Activated B cell treated with CpG ODN at 0.5 μM for 24 hours (primary cell): Measurements from ENCODE around the gene DLD. TPM values are rescaled to one million over a fixed set of nuclear protein-coding genes. Genes with fewer than 3 reads are reported as not detected.

Source experiments
- ATAC-seq: fragments of 200-7000 bp; cut with Tn5 transposase; one replicate; pipeline ENCODE4 v1.10.0; 2021; ENCODE audit warnings: low read depth, mild to moderate bottlenecking, moderate library complexity
- CTCF ChIA-PET: fragments of 350-600 bp; sonication (Branson Sonifier 250); formaldehyde crosslinking; loops from one replicate; lab custom pipeline; 2021; ENCODE audit warnings: antibody characterized with exemption; lab: Charles Lee
- POLR2A ChIA-PET: fragments of 350-600 bp; sonication (Branson Sonifier 250); formaldehyde crosslinking; loops from one replicate; lab custom pipeline; 2021; ENCODE audit warnings: antibody characterized with exemption; lab: Charles Lee
- DNase-seq: peaks from one replicate; pipeline ENCODE4 v3.0.0; 2022
- H3K27ac Mint-ChIP-seq: one replicate; pipeline ENCODE4 v1.8.0; 2020; ENCODE audit warnings: mixed read lengths
- H3K27me3 Mint-ChIP-seq: one replicate; pipeline ENCODE4 v1.8.0; 2021; ENCODE audit warnings: mixed read lengths
- H3K36me3 Mint-ChIP-seq: one replicate; pipeline ENCODE4 v1.8.0; 2021; ENCODE audit warnings: low read depth, mixed read lengths
- H3K4me1 Mint-ChIP-seq: one replicate; pipeline ENCODE4 v1.8.0; 2021; ENCODE audit warnings: mixed read lengths
- H3K4me3 Mint-ChIP-seq: one replicate; pipeline ENCODE4 v1.8.0; 2020; ENCODE audit warnings: mild to moderate bottlenecking, mixed read lengths
- H3K9me3 Mint-ChIP-seq: one replicate; pipeline ENCODE4 v1.8.0; 2020; ENCODE audit warnings: mixed read lengths
- CTCF ChIP-seq: fragments of 200-600 bp; IDR thresholded peaks from one replicate; pipeline ENCODE4 v1.8.0; 2022; ENCODE audit warnings: antibody characterized with exemption, mild to moderate bottlenecking
- intact Hi-C: fragments of 100-400 bp; cut with micrococcal nuclease; formaldehyde crosslinking; loops from one replicate; pipeline ENCODE4 v1.15.1; 2024
- total RNA-seq: library from RNA; stranded (reverse); gene quantifications from 2 replicates; pipeline ENCODE4 v1.2.3, GENCODE V29; 2022

The DLD gene
- total RNA-seq, 1 donor from 2014 or later: 66.1 TPM

DNA sequence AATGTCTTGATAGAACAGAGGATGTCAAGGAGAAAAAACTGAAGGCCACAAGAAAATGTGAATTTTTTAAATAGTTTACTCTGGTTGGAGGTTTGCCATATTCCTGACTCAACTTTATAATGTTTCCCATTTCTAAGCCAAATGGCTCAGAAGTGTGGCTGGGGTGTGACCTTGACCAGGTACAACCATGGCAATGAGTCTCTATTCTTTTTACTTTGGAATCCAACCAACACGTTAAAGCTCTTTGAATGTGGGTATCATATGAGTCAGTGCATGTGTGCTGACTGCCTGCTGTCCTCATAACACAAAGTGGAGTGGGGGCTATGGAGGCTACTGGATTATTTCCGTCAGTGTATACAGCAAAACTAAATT is 33.5 kb upstream of the DLD start:
- ChIA-PET CTCF (no interaction called here), POLR2A (no interaction called here)
- Mint-ChIP-seq H3K27ac (no peak overlapping the region), H3K9me3 (no peaks in the 10 kb centered on the region), H3K36me3 (no peaks in the 10 kb centered on the region), H3K4me1 (peaks cover 7% of the 10 kb centered on the region), H3K27me3 (peaks cover 4% of the 10 kb centered on the region), H3K4me3 (no peak overlapping the region)
- no peak for DNase-seq
- no peak for ATAC-seq
- no peak for TF ChIP-seq CTCF
- intact Hi-C loops: no loop called here

GRCh38 chr7:107858280-107858679 is 32.7 kb upstream of the DLD start:
- Mint-ChIP-seq H3K27me3 (peaks cover 4% of the 10 kb centered on the region), H3K9me3 (no peaks in the 10 kb centered on the region), H3K4me1 (peaks cover 7% of the 10 kb centered on the region), H3K27ac (no peak overlapping the region), H3K4me3 (no peak overlapping the region), H3K36me3 (no peaks in the 10 kb centered on the region)
- POLR2A ChIA-PET: no interaction called here
- CTCF ChIA-PET: interaction anchor here (1.0 kb wide), 1 partner anchor 18 kb away, joined by 3 read pairs; no protein-coding TSS in a partner anchor
- intact Hi-C loops: no loop called here
- TF ChIP-seq CTCF: no peak
- no peak for DNase-seq
- ATAC-seq: no peak

GRCh38 chr7:107860279-107860961 is 30.6 kb upstream of the DLD start:
- ChIA-PET POLR2A (interaction anchor here (0.6 kb wide), 1 partner anchor 9 kb away, joined by 6 read pairs; no protein-coding TSS in a partner anchor), CTCF (no interaction called here)
- peaks cover 4% of the 10 kb centered on the region for H3K27me3 Mint-ChIP-seq
- H3K27ac Mint-ChIP-seq: no peak overlapping the region
- H3K36me3 Mint-ChIP-seq: no peaks in the 10 kb centered on the region
- DNase-seq (no peak), ATAC-seq (no peak)
- no peak overlapping the region for H3K4me3 Mint-ChIP-seq
- peaks cover 7% of the 10 kb centered on the region for H3K4me1 Mint-ChIP-seq
- intact Hi-C loops: no loop called here
- no peak for TF ChIP-seq CTCF
- no peaks in the 10 kb centered on the region for H3K9me3 Mint-ChIP-seq

- Mint-ChIP-seq H3K4me3 (no peak overlapping the region), H3K27me3 (peaks cover 4% of the 10 kb centered on the region), H3K36me3 (no peaks in the 10 kb centered on the region), H3K9me3 (no peaks in the 10 kb centered on the region), H3K4me1 (peaks cover 7% of the 10 kb centered on the region), H3K27ac (no peak overlapping the region)
- DNase-seq (no peak), ATAC-seq (no peak)
- intact Hi-C loops: no loop called here
- POLR2A ChIA-PET: interaction anchor here (0.6 kb wide), 1 partner anchor 9 kb away, joined by 6 read pairs; no protein-coding TSS in a partner anchor
- no peak for TF ChIP-seq CTCF
- CTCF ChIA-PET: no interaction called here
These were observed 29.9 kb upstream of the DLD start for GRCh38 chr7:107860981-107861652.
